HepG2 (cell line): ENCODE results near the gene FOCAD. TPM values are rescaled to one million over a fixed set of nuclear protein-coding genes. Genes with fewer than 3 reads are reported as not detected.
A peak's percentile ranks its signal among the peaks of the same experiment; 100 is the strongest.

Source experiments
- BCL6 ChIP-seq: IDR thresholded peaks from 2 replicates; pipeline ENCODE4 v1.6.1; 2016; ENCODE audit warnings: missing genetic modification reagents, missing compliant biosample characterization
- HNRNPH1 ChIP-seq: fragments of 200-400 bp; formaldehyde crosslinking; optimal IDR thresholded peaks from 2 replicates; pipeline ENCODE3; 2017; ENCODE audit warnings: mild to moderate bottlenecking, low read depth, low read length
- NBN ChIP-seq: fragments of 450-650 bp; conservative IDR thresholded peaks from 2 replicates; pipeline ENCODE4 v1.6.1; 2017
- ONECUT2 ChIP-seq: sonication (generic); formaldehyde crosslinking; IDR thresholded peaks from 2 replicates; pipeline ENCODE4 v1.4.0; 2020; ENCODE audit warnings: missing genetic modification reagents
- PITX1 ChIP-seq: sonication (generic); formaldehyde crosslinking; IDR thresholded peaks from 2 replicates; pipeline ENCODE4 v1.5.1; 2020; ENCODE audit warnings: mild to moderate bottlenecking, missing genetic modification reagents
- SKI ChIP-seq: fragments of 450-650 bp; IDR thresholded peaks from one replicate; pipeline ENCODE4 v1.6.1; 2018; ENCODE audit warnings: mild to moderate bottlenecking; ENCODE audit not compliant: partially characterized antibody
- TBX2 ChIP-seq: sonication (generic); formaldehyde crosslinking; IDR thresholded peaks from 2 replicates; pipeline ENCODE4 v1.5.0; 2020; ENCODE audit warnings: missing genetic modification reagents, mild to moderate bottlenecking, borderline replicate concordance
- TOPORS ChIP-seq: sonication (generic); formaldehyde crosslinking; IDR thresholded peaks from 2 replicates; pipeline ENCODE4 v1.8.0; 2023; ENCODE audit warnings: mild to moderate bottlenecking, missing genetic modification reagents
- U2AF1 ChIP-seq: fragments of 200-400 bp; formaldehyde crosslinking; optimal IDR thresholded peaks from 2 replicates; pipeline ENCODE3; 2017; ENCODE audit warnings: mild to moderate bottlenecking, low read depth, low read length
- ZNF296 ChIP-seq: sonication (generic); formaldehyde crosslinking; conservative IDR thresholded peaks from 2 replicates; pipeline ENCODE4 v1.5.0; 2020; ENCODE audit warnings: mild to moderate bottlenecking, missing genetic modification reagents
- ZNF354B ChIP-seq: sonication (generic); formaldehyde crosslinking; IDR thresholded peaks from 2 replicates; pipeline ENCODE4 v1.8.0; 2022; ENCODE audit warnings: mild to moderate bottlenecking, missing genetic modification reagents
- ZNF605 ChIP-seq: sonication (generic); formaldehyde crosslinking; IDR thresholded peaks from 2 replicates; pipeline ENCODE4 v1.8.0; 2022; ENCODE audit warnings: mild to moderate bottlenecking, missing genetic modification reagents
- ZSCAN21 ChIP-seq: sonication (generic); formaldehyde crosslinking; IDR thresholded peaks from 2 replicates; pipeline ENCODE4 v1.8.0; 2022; ENCODE audit warnings: mild to moderate bottlenecking, missing genetic modification reagents, moderate library complexity, borderline replicate concordance
- polyA plus RNA-seq, 8 experiments: library from polyadenylated mRNA; depleted of rRNA in 3 of 8; stranded (reverse) in 7 of 8; unstranded in 1 of 8; fragments of >200 nt; fragmentation: Illumina TruSeq in 4 of 8; extraction: Trizol in 4 of 8; gene quantifications; 2 replicates each; pipeline versions ENCODE4 v1.2.1 to v1.2.3, GENCODE V29; 2011 to 2016; ENCODE audit warnings: low read depth in 4 of 8, missing spikeins in 1 of 8, mixed read lengths in 1 of 8; ENCODE audit not compliant: insufficient read depth in 1 of 8
- total RNA-seq, 5 experiments: library from RNA; depleted of rRNA; stranded (reverse); fragments of >200 nt; fragmentation: Illumina TruSeq; extraction: Trizol; gene quantifications; 2 replicates each; pipeline ENCODE4 v1.2.3, GENCODE V29; 2016; ENCODE audit warnings: low read depth in 1 of 5
- TF ChIP-seq, protein P1 (sequence below): sonication (generic); formaldehyde crosslinking; conservative IDR thresholded peaks from 2 replicates; pipeline ENCODE4 v1.5.0; 2020; ENCODE audit warnings: missing genetic modification reagents
- TF ChIP-seq, protein P2 (sequence below): sonication (generic); formaldehyde crosslinking; conservative IDR thresholded peaks from 2 replicates; pipeline ENCODE4 v1.8.0; 2022; ENCODE audit warnings: missing genetic modification reagents
- TF ChIP-seq, protein P3 (sequence below): sonication (generic); formaldehyde crosslinking; IDR thresholded peaks from 2 replicates; pipeline ENCODE4 v1.5.0; 2020; ENCODE audit warnings: missing genetic modification reagents, mild to moderate bottlenecking, borderline replicate concordance
- TF ChIP-seq, protein P4 (sequence below): sonication (generic); formaldehyde crosslinking; IDR thresholded peaks from 2 replicates; pipeline ENCODE4 v1.4.0; 2020; ENCODE audit warnings: mild to moderate bottlenecking, low read depth, missing genetic modification reagents
- TF ChIP-seq, protein P5 (sequence below): sonication (generic); formaldehyde crosslinking; IDR thresholded peaks from 2 replicates; pipeline ENCODE4 v1.4.0; 2020; ENCODE audit warnings: missing genetic modification reagents, mild to moderate bottlenecking, borderline replicate concordance
- TF ChIP-seq, protein P6 (sequence below): conservative IDR thresholded peaks from 2 replicates; pipeline ENCODE4 v1.6.1; 2018; ENCODE audit warnings: missing genetic modification reagents
- TF ChIP-seq, protein P7 (sequence below): sonication (generic); formaldehyde crosslinking; IDR thresholded peaks from 2 replicates; pipeline ENCODE4 v1.5.0; 2020; ENCODE audit warnings: mild to moderate bottlenecking, missing genetic modification reagents

Gene FOCAD
- total and polyA plus RNA-seq, 2 of the 13 experiments (the other 11 are each of a cell fraction or from before 2014, with no cell fraction given): 18.0 to 31.1 TPM

DNA sequence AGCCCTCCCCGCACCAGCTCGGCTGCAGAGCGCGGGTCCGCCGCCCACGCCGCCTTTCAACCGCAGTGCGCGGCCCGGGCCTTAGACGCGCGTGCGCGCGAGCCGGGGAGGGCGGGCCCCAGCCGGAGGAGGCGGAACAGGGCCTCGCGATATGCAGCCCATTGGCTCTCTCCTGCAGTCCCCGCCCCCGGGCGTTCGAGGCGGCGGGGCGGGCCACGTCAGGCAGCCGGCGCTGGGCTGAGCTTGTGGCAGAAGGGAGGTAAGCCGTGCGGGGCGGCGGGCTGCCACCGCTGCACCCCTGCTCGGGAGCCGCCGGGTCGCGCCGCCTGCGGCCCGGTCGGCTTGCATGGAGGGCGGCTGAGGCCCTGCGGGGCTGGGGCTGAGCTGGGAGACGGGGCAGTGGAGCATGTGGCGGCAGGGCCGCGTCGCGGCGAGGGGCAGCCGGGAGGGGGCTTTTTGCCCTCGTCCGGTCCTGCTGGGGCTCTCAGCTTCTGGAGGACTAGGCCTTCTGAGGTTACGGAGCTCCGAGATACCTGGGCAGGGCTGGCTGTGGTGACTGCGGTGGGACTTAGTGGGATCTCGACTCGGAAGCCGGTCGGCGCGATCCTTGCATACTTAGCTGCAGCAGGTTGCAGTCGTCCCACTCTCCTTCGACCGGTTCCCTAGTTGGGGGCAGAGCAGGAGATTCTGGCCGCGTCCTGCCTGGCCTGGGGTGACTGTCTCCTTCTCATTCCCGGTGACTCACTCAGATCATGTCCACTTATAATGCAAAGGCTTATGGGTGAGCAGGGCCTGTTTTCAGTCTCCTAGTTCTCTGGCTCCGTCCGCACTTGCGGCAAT lies at the start of gene FOCAD (continued):
- 0 out of 2 replicates have a peak, but pooled peaks have one; percentile 49 for TF ChIP-seq ZNF605 (CRISPR knock-in tag)
- TF ChIP-seq, protein P1, sequence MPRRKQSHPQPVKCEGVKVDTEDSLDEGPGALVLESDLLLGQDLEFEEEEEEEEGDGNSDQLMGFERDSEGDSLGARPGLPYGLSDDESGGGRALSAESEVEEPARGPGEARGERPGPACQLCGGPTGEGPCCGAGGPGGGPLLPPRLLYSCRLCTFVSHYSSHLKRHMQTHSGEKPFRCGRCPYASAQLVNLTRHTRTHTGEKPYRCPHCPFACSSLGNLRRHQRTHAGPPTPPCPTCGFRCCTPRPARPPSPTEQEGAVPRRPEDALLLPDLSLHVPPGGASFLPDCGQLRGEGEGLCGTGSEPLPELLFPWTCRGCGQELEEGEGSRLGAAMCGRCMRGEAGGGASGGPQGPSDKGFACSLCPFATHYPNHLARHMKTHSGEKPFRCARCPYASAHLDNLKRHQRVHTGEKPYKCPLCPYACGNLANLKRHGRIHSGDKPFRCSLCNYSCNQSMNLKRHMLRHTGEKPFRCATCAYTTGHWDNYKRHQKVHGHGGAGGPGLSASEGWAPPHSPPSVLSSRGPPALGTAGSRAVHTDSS (CRISPR knock-in tag): no peak
- TF ChIP-seq ZNF296: no peak
- peak; percentile 55 for TF ChIP-seq TBX2 (CRISPR knock-in tag)
- no peak for TF ChIP-seq PITX1 (CRISPR knock-in tag)
- peak; percentile 52 for TF ChIP-seq SKI
- no peak for TF ChIP-seq ONECUT2 (CRISPR knock-in tag)
- peak; percentile 64 for TF ChIP-seq HNRNPH1
- TF ChIP-seq, protein P2, sequence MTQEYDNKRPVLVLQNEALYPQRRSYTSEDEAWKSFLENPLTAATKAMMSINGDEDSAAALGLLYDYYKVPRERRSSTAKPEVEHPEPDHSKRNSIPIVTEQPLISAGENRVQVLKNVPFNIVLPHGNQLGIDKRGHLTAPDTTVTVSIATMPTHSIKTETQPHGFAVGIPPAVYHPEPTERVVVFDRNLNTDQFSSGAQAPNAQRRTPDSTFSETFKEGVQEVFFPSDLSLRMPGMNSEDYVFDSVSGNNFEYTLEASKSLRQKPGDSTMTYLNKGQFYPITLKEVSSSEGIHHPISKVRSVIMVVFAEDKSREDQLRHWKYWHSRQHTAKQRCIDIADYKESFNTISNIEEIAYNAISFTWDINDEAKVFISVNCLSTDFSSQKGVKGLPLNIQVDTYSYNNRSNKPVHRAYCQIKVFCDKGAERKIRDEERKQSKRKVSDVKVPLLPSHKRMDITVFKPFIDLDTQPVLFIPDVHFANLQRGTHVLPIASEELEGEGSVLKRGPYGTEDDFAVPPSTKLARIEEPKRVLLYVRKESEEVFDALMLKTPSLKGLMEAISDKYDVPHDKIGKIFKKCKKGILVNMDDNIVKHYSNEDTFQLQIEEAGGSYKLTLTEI (CRISPR knock-in tag): no peak
- TF ChIP-seq, protein P3, sequence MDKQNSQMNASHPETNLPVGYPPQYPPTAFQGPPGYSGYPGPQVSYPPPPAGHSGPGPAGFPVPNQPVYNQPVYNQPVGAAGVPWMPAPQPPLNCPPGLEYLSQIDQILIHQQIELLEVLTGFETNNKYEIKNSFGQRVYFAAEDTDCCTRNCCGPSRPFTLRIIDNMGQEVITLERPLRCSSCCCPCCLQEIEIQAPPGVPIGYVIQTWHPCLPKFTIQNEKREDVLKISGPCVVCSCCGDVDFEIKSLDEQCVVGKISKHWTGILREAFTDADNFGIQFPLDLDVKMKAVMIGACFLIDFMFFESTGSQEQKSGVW (CRISPR knock-in tag): no peak
- TF ChIP-seq NBN: no peak
- peak; percentile 8 for TF ChIP-seq U2AF1
- TF ChIP-seq ZSCAN21 (CRISPR knock-in tag): peak; percentile 95
- TF ChIP-seq BCL6 (CRISPR knock-in tag): peak; percentile 27
- TF ChIP-seq, protein P4, sequence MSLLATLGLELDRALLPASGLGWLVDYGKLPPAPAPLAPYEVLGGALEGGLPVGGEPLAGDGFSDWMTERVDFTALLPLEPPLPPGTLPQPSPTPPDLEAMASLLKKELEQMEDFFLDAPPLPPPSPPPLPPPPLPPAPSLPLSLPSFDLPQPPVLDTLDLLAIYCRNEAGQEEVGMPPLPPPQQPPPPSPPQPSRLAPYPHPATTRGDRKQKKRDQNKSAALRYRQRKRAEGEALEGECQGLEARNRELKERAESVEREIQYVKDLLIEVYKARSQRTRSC (CRISPR knock-in tag): no peak
- TF ChIP-seq, protein P5, sequence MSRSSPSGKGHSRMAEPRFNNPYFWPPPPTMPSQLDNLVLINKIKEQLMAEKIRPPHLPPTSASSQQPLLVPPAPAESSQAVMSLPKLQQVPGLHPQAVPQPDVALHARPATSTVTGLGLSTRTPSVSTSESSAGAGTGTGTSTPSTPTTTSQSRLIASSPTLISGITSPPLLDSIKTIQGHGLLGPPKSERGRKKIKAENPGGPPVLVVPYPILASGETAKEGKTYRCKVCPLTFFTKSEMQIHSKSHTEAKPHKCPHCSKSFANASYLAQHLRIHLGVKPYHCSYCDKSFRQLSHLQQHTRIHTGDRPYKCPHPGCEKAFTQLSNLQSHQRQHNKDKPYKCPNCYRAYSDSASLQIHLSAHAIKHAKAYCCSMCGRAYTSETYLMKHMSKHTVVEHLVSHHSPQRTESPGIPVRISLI (CRISPR knock-in tag): no peak; the same call in 1 of the 2 replicates
- TF ChIP-seq, protein P6, sequence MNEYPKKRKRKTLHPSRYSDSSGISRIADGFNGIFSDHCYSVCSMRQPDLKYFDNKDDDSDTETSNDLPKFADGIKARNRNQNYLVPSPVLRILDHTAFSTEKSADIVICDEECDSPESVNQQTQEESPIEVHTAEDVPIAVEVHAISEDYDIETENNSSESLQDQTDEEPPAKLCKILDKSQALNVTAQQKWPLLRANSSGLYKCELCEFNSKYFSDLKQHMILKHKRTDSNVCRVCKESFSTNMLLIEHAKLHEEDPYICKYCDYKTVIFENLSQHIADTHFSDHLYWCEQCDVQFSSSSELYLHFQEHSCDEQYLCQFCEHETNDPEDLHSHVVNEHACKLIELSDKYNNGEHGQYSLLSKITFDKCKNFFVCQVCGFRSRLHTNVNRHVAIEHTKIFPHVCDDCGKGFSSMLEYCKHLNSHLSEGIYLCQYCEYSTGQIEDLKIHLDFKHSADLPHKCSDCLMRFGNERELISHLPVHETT (CRISPR knock-in tag): peak; percentile 51; the same call in 1 of the 2 replicates
- peak; percentile 75; the same call in 1 of the 2 replicates for TF ChIP-seq ZNF354B (CRISPR knock-in tag)
- peak; percentile 98 for TF ChIP-seq TOPORS (CRISPR knock-in tag)
- TF ChIP-seq, protein P7, sequence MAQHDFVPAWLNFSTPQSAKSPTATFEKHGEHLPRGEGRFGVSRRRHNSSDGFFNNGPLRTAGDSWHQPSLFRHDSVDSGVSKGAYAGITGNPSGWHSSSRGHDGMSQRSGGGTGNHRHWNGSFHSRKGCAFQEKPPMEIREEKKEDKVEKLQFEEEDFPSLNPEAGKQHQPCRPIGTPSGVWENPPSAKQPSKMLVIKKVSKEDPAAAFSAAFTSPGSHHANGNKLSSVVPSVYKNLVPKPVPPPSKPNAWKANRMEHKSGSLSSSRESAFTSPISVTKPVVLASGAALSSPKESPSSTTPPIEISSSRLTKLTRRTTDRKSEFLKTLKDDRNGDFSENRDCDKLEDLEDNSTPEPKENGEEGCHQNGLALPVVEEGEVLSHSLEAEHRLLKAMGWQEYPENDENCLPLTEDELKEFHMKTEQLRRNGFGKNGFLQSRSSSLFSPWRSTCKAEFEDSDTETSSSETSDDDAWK (CRISPR knock-in tag): no peak
